Thyroid gland (tissue), 4 donors: ENCODE measurements around the gene HIPK2.

Experiments
- POLR2A ChIP-seq, 2 donors: fragments of 450-650 bp; IDR thresholded peaks; one replicate each; pipeline ENCODE4 v1.6.1; 2017; ENCODE audit warnings: antibody characterized with exemption in 2 of 2, mild to moderate bottlenecking in 2 of 2, moderate library complexity in 1 of 2
- TF ChIP-seq, protein P1 (sequence below), 6 experiments: fragments of 200-600 bp in 3 of 6; fragments of 450-650 bp in 3 of 6; sonication (generic) in 3 of 6; IDR thresholded peaks; one replicate each; pipeline ENCODE4 v1.5.1; 2016 to 2019; ENCODE audit warnings: antibody characterized with exemption in 6 of 6, mild to moderate bottlenecking in 2 of 6, inconsistent platforms in 1 of 6, moderate library complexity in 1 of 6

DNA sequence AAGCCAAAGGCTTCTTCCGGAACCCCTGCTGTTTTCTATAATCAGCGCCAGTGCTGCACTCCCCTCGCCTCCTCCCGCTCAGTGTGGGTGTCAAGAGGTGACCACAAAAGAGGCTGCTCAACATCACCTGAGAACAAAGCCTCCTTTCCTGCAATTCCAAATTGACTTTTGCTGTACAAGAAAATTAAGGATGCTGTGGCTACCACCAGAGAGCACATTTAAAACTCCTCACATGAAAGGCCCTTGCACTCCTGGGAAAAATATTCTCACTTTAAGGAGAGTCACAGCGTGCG, 96.4 kb downstream of the HIPK2 start:
- TF ChIP-seq, protein P1, sequence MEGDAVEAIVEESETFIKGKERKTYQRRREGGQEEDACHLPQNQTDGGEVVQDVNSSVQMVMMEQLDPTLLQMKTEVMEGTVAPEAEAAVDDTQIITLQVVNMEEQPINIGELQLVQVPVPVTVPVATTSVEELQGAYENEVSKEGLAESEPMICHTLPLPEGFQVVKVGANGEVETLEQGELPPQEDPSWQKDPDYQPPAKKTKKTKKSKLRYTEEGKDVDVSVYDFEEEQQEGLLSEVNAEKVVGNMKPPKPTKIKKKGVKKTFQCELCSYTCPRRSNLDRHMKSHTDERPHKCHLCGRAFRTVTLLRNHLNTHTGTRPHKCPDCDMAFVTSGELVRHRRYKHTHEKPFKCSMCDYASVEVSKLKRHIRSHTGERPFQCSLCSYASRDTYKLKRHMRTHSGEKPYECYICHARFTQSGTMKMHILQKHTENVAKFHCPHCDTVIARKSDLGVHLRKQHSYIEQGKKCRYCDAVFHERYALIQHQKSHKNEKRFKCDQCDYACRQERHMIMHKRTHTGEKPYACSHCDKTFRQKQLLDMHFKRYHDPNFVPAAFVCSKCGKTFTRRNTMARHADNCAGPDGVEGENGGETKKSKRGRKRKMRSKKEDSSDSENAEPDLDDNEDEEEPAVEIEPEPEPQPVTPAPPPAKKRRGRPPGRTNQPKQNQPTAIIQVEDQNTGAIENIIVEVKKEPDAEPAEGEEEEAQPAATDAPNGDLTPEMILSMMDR (IDR thresholded peaks at IDR 0.05) = no peak
- TF ChIP-seq POLR2A (IDR thresholded peaks at IDR 0.05) = no peak
